T-helper 9 cell (primary cell): ENCODE results near the gene FSD1.
"Not testable (repeated sequence)": the region's sequence is repeated elsewhere in the genome, so short reads cannot be mapped to it uniquely, and the experiment has no call there.

Source experiments
- DNase-seq: peaks from one replicate; pipeline ENCODE4 v3.0.0-alpha.2; 2020

Gene FSD1

GRCh38 chr19:4320419-4320818 is 16.0 kb downstream of the FSD1 start:
- no peak for DNase-seq

GRCh38 chr19:4322942-4323665 is 18.7 kb downstream of the FSD1 start:
- DNase-seq, result no peak

GRCh38 chr19:4323692-4324091 is 19.3 kb downstream of the FSD1 start:
- DNase-seq, result no peak

- DNase-seq, result no peak
Measured at GRCh38 chr19:4324228-4324627, 19.8 kb downstream of the FSD1 start.

GRCh38 chr19:4326215-4326836 is 21.9 kb downstream of the FSD1 start:
- no peak for DNase-seq

GRCh38 chr19:4326837-4327251 is 22.4 kb downstream of the FSD1 start:
- DNase-seq, result no peak

- peak; percentile 54 for DNase-seq
Measured at GRCh38 chr19:4327252-4327876, 23.0 kb downstream of the FSD1 start.

- DNase-seq, result no peak
Measured at GRCh38 chr19:4327877-4328242, 23.5 kb downstream of the FSD1 start.

- DNase-seq, result peak; percentile 95
Measured at GRCh38 chr19:4328243-4328990, 24.0 kb downstream of the FSD1 start.

GRCh38 chr19:4328991-4329681 is 24.7 kb downstream of the FSD1 start:
- DNase-seq, result not testable (repeated sequence)

- DNase-seq, result no peak
Measured at GRCh38 chr19:4329858-4330257, 25.5 kb downstream of the FSD1 start.

- no peak for DNase-seq
Measured at GRCh38 chr19:4334929-4335570, 30.7 kb downstream of the FSD1 start.

- no peak for DNase-seq
Measured at GRCh38 chr19:4337906-4338440, 33.6 kb downstream of the FSD1 start.

- no peak for DNase-seq
Measured at GRCh38 chr19:4338441-4339355, 34.3 kb downstream of the FSD1 start, which contains the start of gene STAP2. TSS of gene STAP2 (minus strand) at chr19:4338827. CDS start at chr19:4338753, 74 bp downstream.

- DNase-seq, result no peak
Measured at GRCh38 chr19:4342314-4342614, 37.9 kb downstream of the FSD1 start.

- peak; percentile 78 for DNase-seq
Measured at GRCh38 chr19:4342615-4343369, 38.4 kb downstream of the FSD1 start.

GRCh38 chr19:4343370-4344307 is 39.2 kb downstream of the FSD1 start, which contains the start of gene MPND:
TSS of gene MPND (plus strand) at chr19:4343562. CDS start at chr19:4343594, 32 bp downstream.
- peak; percentile 92 for DNase-seq

- no peak for DNase-seq
Measured at GRCh38 chr19:4345342-4346019, 41.1 kb downstream of the FSD1 start.
